ENCODE measurements around the gene HLA-DQB1.
"Not testable (repeated sequence)": the region's sequence is repeated elsewhere in the genome, so short reads cannot be mapped to it uniquely, and the experiment has no call there.

Gene HLA-DQB1

GRCh38 chr6:32666420-32667300 lies at the start of gene HLA-DQB1:
HLA-DQB1 (minus strand) TSS chr6:32666657; CDS start chr6:32666607, 50 bp downstream.
- peak in 1 of 2 donors; percentile 13 for DNase-seq (ENCODE audit: low read depth in 2 of 2)

- DNase-seq (ENCODE audit: low read depth in 2 of 2): no peak
These were observed 46.8 kb upstream of the HLA-DQB1 start for GRCh38 chr6:32713241-32713640.

GRCh38 chr6:32709625-32710024 lies 43.2 kb upstream of the HLA-DQB1 start:
- DNase-seq (ENCODE audit: low read depth in 2 of 2): no peak

GRCh38 chr6:32705164-32705563 lies 38.7 kb upstream of the HLA-DQB1 start:
- DNase-seq (ENCODE audit: low read depth in 2 of 2): not testable (repeated sequence)

- no peak for DNase-seq (ENCODE audit: low read depth in 2 of 2)
These were observed 36.9 kb upstream of the HLA-DQB1 start for GRCh38 chr6:32703347-32703746.

- peak in 1 of 2 donors; percentile 12 for DNase-seq (ENCODE audit: low read depth in 2 of 2)
These were observed 34.1 kb upstream of the HLA-DQB1 start for GRCh38 chr6:32700391-32701040.

- DNase-seq (ENCODE audit: low read depth in 2 of 2): no peak
These were observed 30.6 kb upstream of the HLA-DQB1 start for GRCh38 chr6:32697031-32697430.

- DNase-seq (ENCODE audit: low read depth in 2 of 2): peak; percentile 15 to 25
These were observed 25.6 kb upstream of the HLA-DQB1 start for GRCh38 chr6:32692019-32692418.

- no peak for DNase-seq (ENCODE audit: low read depth in 2 of 2)
These were observed 23.4 kb upstream of the HLA-DQB1 start for GRCh38 chr6:32689531-32690501.

- no peak for DNase-seq (ENCODE audit: low read depth in 2 of 2)
These were observed 19.1 kb upstream of the HLA-DQB1 start for GRCh38 chr6:32685603-32686002.

GRCh38 chr6:32684246-32684645 lies 17.8 kb upstream of the HLA-DQB1 start:
- no peak for DNase-seq (ENCODE audit: low read depth in 2 of 2)

- no peak for DNase-seq (ENCODE audit: low read depth in 2 of 2)
These were observed 13.6 kb upstream of the HLA-DQB1 start for GRCh38 chr6:32680055-32680454.

GRCh38 chr6:32679492-32679891 lies 13.0 kb upstream of the HLA-DQB1 start:
- DNase-seq (ENCODE audit: low read depth in 2 of 2): no peak

- DNase-seq (ENCODE audit: low read depth in 2 of 2): not testable (repeated sequence)
These were observed 7.7 kb upstream of the HLA-DQB1 start for GRCh38 chr6:32674123-32674522.

- not testable (repeated sequence) for DNase-seq (ENCODE audit: low read depth in 2 of 2)
These were observed 5.5 kb upstream of the HLA-DQB1 start for GRCh38 chr6:32671908-32672307.

GRCh38 chr6:32669893-32670292 lies 3.4 kb upstream of the HLA-DQB1 start:
- DNase-seq (ENCODE audit: low read depth in 2 of 2): no peak

GRCh38 chr6:32669240-32669639 lies 2.8 kb upstream of the HLA-DQB1 start:
- no peak for DNase-seq (ENCODE audit: low read depth in 2 of 2)

- peak in 1 of 2 donors; percentile 33 for DNase-seq (ENCODE audit: low read depth in 2 of 2)
These were observed 1.8 kb upstream of the HLA-DQB1 start for GRCh38 chr6:32668226-32668747.

- no peak for DNase-seq (ENCODE audit: low read depth in 2 of 2)
These were observed 796 bp downstream of the HLA-DQB1 start for GRCh38 chr6:32665661-32666060.

- DNase-seq (ENCODE audit: low read depth in 2 of 2): peak in 1 of 2 donors; percentile 12
These were observed 1.6 kb downstream of the HLA-DQB1 start for GRCh38 chr6:32664827-32665362.

GRCh38 chr6:32664354-32664753 lies 2.1 kb downstream of the HLA-DQB1 start:
- DNase-seq (ENCODE audit: low read depth in 2 of 2): no peak

Data from activated CD4-positive, alpha-beta T cell treated with anti-CD3 and anti-CD28 coated beads for 24 hours (primary cell).